Femur (tissue), 1 donor: ENCODE results near the gene DLG2.
A peak's percentile ranks its signal among the peaks of the same experiment; 100 is the strongest.

ENCODE experiments used
- DNase-seq: peaks from one replicate; pipeline ENCODE4 v3.0.0-alpha.2; 2017

DLG2 gene

DNA sequence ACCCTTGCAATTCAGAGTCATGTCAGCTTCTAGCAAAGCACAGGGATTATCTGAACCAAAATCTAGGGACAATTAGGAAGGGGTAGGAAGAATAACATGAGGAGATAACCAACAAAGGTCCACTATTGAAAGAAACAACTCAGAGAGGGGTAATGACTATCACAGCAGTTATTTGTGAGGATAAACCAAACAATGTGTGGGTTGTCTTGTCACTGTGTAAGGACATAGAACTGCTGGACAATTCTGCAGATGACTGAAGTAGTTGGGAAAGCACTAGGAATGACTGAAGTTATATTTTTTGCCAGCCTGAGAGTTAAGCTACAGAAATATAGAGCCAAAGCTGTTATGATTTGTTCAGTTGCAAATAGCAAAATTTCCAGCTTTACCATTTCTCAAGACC lies 1482.6 kb downstream of the DLG2 start:
- no peak for DNase-seq

DNA sequence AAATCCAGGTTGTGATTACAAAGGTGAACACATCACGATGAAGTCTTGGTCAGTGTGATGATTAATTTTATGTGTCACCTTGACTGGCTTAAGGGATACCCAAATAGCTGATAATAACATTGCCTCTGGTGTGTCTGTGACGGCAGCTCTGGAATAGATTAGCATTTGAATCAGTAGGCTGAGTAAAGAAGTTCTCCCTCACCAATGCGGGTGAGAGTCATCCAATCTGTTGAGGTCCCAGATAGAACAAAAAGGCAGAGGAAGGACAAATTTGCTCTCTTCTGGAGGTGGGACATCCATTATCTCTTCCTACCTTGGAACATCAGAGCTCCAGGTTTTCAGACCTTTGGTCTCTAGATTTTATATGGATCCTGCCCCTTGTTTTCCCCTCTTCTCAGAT lies 1484.7 kb downstream of the DLG2 start:
- no peak for DNase-seq

DNA sequence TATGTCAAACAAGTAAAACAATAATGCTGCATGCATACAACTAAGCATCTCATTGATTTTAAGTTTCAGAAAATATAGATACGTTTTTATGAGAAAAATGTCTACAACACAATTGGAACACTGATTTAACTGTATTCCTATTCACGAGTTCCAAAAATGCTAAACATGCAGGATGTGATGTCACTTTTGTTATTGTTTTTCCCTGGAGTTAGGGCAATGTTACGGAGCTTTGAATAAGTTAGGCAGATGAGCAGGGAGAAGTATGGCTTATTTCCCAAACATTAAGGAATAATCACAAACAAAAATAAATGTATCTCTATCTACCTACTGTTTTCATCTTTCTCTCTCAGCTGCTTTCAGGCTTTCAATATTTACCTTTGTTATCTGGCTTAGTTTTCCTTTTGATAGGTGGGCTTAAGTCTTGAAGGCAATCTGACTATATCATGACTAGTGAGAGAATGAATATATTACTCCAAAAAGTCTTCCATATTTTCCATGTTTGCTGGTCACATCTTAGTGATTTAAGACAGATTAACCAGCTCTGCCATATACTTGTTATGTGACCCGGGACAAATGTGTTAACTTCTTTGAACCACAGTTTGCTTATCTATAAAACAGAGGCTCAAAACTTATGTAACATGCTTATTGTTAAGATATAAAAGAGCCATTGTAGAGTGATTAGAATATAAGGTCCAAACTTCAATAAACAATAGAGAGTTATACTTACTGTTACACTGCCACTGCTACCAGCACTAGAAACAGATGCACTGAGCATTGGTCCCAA lies 1486.6 kb downstream of the DLG2 start:
- DNase-seq = no peak

DNA sequence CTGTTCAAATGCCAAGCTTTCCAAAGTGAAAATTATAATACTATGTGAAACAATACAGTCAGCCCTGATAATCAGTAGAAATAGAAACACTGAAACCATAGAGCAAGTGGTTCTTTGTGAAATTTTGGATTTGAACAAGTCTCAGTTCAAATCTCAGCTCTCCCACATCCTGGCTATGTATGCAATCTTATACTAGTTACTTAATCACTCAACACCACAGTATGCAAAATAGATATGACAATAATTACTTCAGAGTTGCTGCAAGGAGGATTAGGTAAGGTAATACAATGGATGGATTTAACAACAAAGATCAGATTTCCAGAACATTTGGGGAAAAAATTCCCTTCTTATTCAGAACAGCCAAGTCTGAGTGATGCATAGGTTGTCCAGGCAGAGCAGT lies 1489.2 kb downstream of the DLG2 start:
- DNase-seq = no peak

- DNase-seq = no peak
These were observed 1489.6 kb downstream of the DLG2 start for GRCh38 chr11:84137505-84137904.

DNA sequence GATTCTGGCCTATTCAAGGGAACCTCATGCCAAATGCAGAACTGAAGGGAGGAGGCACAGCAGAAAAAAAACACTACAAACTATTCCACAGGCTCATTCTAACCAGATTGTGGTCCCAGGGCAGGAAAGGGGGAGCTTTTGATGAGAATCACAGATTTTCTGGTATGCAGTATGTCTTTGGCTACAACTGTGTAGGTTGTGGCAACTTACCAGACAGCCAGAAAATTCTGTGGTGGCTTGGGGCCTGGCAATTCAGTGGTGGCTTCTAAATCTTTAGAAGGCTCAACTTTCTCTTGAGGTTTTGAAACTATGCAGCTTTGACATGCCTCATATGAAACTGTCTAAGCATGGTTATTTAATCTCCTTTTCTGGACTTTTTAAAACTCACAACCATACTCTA lies 1490.2 kb downstream of the DLG2 start:
- DNase-seq = peak; percentile 73

GRCh38 chr11:84130646-84131427 lies 1496.3 kb downstream of the DLG2 start:
- no peak for DNase-seq

DNA sequence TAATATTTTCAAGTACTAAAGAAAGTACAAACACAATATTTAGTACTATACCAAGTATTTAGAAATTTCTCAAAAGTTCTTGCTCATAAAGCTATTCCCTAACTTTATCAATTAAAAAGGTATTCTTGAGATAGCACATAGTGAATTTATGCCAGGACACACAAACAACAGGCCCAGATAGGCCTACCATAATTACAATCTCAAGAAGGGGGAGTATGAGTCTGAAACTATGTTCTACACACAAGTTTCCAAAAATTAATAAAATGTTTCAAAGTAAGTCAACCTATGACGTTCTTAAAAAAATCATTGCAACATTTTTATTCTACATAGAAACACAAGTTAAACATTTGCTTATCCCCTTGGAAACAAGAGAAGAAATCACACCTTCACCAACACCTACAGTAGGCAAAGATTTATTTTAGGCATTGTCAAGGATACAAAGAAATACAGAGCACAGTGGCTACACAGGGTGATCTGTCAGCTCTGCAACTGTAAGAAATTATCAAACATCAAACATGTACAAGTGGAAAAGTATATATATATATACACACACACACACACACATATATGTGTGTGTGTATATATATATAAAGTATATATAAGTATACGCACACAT lies 1497.1 kb downstream of the DLG2 start:
- no peak for DNase-seq

DNA sequence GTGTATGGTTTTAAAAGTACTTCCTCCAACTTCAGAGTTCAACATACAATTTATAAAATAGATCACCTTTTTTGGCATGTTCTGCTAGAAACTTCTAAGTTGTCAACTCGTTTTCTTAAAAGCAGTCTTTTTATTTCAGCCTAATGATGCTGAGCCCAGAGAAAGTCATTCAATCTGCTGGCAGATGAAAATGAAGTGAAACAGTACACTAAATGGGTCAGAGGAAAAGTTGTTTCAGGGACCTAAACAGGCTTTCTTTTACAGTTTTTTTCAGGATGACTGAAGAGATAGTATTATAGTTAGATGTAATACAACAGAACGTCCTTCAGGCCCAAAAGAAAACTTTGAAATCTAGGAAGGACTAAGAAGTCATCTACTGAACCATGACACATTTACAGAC lies 1498.3 kb downstream of the DLG2 start:
- DNase-seq = no peak

DNA sequence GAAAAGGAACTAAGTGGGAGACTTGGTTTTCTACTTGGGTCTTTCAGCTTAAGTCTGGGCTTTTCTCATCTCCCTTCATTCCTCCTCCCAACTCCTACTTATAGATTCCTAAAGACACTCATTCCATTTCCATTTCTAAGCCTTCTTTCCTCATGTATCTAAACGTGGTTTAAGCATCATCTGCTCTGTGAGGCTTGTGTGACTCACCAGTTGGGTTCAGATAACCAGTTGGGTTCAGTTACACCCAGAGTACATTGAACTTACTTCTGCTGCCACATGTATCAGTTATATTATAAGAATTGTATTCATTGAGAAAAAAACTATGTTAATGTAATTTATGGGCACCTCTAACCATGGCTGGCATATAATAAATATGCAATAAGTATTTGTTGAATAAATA lies 1509.8 kb downstream of the DLG2 start:
- no peak for DNase-seq

- no peak for DNase-seq
These were observed 1520.6 kb downstream of the DLG2 start for GRCh38 chr11:84106541-84106940.

- DNase-seq = no peak
These were observed 1522.0 kb downstream of the DLG2 start for GRCh38 chr11:84105148-84105547.

GRCh38 chr11:84103096-84103495 lies 1524.0 kb downstream of the DLG2 start:
- no peak for DNase-seq

- no peak for DNase-seq
These were observed 1530.0 kb downstream of the DLG2 start for GRCh38 chr11:84097186-84097585.

DNA sequence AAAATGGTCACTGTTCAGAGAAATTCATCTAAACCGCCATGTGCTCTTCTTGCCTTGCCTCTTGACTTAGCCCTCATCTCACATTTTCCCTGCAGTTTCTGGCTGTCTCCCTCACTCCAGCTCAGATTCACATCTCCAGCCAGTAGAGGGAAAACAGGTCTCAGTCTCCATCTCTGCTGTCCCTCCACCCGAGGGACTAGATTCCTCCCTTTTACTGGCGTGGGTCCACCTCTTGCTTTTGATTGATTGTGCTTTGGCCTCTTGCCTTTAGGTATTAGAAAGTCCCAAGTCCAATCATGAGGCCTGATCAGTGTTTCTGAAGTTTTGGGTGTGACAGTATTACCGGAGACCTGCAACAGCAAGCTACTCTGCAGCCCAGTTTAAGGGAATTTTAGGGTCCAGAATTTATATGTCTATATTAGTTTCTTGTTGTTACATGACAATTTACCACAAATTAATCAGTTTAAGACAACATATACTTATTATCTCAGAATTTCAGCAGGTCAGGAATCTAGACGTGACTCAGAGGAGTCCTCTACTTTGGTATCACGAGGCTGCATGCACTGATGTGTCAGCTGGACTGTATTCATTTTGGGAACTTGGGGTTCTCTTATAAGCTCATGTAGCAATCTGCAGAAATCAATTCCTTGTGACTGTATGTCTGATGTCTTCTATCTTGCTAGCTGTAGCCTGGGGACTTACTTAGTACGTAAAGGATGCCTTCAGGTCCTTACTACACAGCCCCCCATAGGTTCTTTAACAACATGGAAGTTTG lies 1535.7 kb downstream of the DLG2 start:
- DNase-seq = no peak

DNA sequence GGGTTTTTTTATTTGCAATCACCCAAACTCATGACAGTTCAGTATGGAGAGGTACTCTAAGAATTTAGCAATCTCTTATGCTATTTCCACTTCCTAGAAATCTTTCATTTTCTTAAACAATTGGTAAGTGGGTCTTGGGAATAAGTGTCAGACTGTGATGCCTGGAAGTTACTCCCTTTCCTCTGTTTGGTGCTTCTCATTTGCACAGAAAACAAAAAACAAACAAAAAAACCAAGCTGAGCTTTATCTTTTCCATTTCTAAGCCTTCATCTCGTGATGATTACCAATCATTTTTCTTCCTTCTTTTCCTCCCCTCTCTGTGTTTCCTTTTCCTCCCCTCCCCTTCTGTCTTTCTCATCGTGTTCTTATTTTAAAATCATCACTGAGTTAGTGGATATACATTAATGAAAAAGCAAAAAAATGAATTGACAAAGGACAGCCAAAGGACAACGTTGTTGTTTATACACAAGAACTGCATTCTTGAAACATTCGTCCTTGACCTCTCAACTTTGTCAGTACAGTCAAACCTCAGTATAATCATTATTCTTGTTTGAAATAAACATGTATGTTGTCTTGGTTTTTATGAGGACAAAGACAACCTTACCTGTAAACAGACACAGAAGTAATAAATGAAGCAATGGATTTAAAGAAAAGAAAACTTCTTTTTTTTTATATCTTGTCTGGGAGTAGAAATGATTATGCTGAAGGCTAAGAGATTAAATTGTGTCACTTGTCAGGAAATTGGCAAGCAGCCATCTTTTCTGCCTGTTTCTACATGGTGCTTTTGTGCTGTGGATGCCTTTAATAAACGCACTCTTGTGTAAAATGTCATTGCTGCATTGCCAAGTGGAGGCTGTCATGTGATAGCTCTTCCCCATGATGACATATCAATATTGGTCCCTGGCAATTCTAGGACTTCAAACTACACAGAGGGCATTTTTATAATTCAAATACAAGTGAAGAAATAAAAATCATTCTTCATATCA lies 1537.8 kb downstream of the DLG2 start:
- no peak for DNase-seq

GRCh38 chr11:84071851-84072250 lies 1555.3 kb downstream of the DLG2 start:
- no peak for DNase-seq

GRCh38 chr11:84069048-84069447 lies 1558.1 kb downstream of the DLG2 start:
- no peak for DNase-seq

DNA sequence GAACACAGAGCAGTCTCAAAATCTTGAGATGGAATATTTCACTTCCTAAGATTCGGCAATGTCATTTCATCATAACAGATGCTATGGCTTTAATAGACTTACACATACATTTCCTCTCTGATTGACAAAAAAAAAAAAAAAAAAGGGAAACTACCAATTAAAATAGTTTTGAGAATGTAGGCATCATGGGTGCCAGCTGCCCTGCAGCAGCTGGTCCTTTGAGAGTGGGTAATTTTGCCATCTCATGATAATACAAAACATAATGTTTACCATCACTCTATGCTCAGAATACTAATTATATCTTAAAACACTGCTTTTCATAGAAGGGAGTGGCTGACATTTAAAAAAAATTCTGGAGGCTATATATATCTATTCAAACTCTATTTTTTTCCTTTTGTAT lies 1565.4 kb downstream of the DLG2 start:
- DNase-seq = no peak

DNA sequence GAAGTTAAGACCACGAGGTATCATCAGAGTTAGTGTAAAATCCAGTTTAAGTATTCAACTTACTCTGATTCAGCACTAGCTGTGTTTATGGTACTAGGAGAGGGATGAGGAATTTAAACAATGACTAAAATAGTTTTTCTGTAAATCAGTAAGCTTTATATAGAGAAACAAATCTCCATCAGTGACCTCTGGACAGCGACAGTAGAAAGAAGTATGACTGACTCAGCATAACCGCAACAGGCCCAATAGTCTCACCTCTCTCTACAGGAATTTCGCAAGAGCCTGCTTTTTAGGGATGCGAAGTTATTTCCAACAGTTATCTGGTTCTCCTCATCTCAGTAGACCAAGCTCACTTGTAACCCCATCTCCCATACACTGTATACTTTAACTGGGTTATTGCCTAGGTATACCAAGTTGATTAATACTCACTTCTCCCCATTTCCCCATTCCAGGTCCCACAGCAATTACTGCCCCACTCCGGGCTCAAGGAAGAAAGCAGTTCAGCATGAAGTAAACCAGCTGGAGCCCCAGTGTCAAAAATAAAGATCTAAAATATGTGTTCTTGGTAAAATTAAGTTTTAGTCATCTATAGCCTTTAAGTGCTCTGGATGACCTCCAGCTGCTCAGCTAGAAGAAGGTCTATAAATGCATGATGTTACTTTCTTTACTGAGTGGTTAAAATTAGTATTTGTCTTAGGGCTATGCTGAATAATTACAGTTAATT lies 1570.3 kb downstream of the DLG2 start:
- DNase-seq = no peak

GRCh38 chr11:84045146-84045545 lies 1582.0 kb downstream of the DLG2 start:
- no peak for DNase-seq
